Stimulated activated CD8-positive, alpha-beta memory T cell treated with anti-CD3 and anti-CD28 coated beads, Interleukin-12 subunit alpha, Interleukin-12 subunit beta, amount 100 ng/mL, for 24 hours (primary cell): Measurements from ENCODE around the gene HOXA2.
A peak's percentile ranks its signal among the peaks of the same experiment; 100 is the strongest.

ENCODE experiments used
- DNase-seq: peaks from one replicate; pipeline ENCODE4 v3.0.0-alpha.2; 2020; ENCODE audit errors: extremely low read depth

Gene HOXA2

DNA sequence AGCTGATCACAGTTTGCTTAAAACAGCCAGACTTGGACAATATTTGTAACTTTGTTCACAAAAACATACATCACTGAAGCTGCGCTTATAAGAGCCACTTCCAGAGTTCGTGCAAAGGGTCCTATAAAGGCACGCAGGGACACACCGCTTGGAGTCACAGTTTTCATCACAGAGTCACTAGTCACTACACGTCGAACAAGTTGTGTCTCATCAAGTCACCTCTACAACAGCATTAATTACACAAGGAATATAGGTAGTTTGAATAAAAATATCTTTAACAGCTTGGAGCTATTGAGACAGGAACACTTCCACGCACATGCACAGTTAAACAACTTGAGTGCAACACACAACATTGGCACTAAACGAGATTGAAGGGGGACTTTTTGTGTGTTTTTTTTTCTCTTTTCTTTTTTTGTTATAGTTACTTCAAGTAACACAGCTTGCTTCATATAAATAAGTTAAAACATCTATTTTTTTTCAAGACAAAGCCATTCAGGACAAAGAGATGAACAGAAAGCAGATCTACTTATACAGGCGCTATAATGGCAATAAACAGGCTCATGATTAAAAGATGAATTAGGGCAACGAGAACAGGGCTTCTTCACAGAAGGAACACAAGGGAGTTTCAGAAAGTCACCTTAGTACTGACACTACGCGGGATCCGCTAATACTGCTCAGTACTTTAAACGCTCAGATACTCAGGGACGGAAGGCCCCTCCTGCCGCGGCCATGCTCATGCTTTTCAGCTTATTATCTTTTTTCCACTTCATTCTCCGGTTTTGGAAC is 38.8 kb upstream of the HOXA2 start:
- no peak for DNase-seq

DNA sequence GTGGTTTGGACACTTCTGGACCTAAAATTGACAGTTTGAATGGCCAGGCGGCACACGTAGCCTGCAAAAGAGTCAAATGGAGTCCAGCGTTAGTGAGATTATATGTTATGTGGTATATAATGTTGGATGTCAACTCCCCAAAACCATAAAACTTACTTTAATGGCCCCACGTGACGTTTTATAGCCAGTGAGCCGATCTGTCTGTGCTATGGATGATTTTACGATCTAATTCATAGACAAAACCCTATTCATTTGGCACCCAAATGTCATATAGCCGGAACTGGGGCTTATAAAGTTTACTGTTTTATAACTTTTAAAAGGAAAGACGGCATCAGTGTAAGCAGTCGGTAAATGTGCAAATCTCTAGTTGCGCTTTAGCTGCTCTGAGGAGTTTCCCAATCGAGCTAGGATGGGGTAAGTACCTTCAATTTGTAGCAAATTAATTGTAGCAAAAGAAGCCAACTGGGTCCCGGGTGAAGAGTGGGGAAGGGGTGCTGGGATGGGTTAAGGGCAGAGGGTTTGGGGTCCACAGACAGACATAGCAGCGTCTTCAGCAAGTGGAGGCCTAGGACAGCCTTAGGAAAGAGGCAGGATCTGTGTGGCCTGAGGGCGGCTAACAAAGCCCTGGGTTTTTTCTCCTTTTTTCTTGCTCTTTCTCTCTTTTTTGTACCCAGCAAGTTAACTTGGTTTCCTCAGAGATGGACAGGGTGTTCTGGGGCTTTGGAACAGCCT is 37.8 kb upstream of the HOXA2 start:
- no peak for DNase-seq

DNA sequence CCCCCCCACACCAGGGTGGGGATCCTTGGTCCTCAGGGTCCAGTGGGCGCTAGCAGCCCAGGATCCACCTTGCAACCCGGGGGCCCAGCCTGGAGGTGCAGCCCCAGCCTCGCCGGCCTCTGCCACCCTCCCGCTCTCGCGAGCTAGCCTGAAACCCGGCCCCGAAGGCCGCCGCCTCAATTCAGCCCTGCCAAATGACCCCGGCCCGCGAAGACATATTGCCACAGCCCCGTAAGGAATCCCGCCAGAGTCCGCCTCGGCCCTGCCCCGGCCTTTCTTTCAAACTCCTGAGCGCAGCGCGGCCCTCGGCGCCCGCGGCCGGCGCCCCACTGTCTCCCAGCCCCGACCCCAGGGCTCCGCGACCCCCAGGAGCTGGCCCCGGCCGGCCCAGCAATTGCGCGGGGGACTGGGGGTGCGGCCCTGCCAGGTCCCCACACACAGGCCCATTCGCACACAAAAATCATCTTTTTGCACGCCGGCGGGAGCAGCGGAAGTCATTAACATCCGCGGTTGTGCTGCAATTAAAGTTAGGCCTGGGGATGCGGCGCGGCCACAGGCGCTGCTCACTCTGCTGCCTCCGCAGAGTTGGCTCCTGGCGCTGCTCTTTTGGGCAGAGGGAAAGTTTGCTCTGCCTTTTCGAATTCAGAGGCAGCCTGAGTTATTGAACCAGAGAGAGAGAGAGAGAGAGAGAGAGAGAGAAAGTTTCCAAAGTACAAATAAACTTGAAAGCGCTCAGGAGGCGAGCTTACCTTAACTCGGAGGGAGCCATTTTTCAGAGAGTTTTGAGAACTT is 37.0 kb upstream of the HOXA2 start:
- DNase-seq: no peak

DNA sequence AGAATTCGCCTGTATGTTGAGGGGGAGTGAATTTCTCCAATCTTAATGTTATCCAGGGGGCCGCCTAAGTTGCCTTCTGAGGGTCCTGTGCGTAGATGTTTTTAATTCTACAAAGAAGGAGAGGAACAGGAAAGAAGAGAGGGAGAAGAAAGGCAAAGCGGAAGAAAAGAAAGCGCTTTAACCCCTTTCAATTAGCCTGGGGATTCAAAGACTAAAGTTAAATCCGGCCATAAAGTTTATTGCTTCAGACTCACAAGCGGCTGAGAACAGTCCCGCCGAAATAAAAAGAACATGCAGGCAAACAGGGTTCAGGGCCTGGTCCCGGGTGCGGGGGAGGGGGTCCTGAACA is 36.5 kb upstream of the HOXA2 start:
- DNase-seq: no peak

DNA sequence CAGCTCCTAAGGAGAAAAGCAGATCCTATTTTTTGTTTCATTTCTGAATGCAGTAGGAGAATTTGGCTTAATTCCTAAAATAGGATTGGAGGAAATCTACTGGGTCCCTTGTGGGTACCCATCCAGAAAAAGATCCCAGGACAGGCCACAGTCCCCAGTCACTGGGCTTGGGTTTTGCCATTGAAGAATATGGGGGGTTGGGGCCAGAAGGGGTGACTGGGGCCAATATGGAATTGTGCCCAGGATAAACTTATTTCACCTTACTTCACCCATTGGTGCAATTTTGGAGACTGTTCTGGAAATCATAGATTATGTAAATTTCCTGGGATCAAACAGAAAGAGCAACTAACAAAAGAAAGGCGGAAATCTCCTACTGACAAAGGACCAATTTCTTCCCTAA is 36.0 kb upstream of the HOXA2 start:
- no peak for DNase-seq

DNA sequence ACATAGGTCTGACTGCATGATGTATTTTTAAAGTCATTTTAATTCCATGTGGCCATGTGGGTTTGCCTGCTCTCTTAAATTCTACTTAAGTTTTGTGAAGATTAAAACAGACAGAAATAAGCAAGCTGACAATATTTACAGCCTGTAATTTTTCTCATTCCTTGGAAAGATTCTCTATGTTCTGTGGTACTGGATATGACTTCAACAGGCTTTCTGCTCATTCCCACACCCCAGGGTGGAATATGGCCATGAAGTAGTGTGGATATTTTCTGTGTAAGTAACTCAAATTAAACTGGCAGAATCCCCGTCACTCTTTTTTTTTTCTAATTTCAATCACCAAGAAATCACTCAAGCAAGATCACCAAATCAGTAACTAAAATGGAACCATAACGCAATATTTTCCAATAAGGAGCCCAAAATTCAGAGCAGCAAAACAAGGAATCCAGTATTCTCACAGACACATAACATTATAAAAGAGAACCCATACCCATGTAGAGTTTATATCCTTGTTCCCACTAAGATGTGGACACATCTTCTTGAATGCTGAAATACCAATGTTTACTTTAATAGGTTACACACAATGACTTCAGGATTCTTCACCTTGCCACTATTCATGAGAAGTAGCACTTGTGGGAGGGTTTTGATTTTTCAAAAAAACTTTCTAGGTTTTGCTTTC is 35.3 kb upstream of the HOXA2 start:
- DNase-seq: no peak

DNA sequence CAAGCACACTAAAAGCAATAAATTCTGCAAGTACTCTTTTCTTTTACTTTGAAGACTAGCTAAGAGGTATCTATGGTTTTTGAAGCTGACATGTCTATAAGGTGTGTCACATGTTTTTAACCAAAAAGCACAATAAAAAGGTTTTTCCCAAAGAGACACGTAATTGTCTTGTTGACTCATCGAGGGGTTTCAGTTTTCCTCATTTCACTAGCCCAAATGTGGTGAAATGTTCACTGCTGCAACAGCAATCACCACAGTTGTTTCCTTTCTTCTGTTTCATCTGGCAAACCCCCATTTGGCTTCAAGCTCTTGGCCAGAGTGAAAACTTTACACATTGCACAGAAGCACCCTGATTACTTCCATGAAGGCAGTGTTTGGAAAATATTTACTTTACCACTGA is 31.9 kb upstream of the HOXA2 start:
- DNase-seq: no peak

DNA sequence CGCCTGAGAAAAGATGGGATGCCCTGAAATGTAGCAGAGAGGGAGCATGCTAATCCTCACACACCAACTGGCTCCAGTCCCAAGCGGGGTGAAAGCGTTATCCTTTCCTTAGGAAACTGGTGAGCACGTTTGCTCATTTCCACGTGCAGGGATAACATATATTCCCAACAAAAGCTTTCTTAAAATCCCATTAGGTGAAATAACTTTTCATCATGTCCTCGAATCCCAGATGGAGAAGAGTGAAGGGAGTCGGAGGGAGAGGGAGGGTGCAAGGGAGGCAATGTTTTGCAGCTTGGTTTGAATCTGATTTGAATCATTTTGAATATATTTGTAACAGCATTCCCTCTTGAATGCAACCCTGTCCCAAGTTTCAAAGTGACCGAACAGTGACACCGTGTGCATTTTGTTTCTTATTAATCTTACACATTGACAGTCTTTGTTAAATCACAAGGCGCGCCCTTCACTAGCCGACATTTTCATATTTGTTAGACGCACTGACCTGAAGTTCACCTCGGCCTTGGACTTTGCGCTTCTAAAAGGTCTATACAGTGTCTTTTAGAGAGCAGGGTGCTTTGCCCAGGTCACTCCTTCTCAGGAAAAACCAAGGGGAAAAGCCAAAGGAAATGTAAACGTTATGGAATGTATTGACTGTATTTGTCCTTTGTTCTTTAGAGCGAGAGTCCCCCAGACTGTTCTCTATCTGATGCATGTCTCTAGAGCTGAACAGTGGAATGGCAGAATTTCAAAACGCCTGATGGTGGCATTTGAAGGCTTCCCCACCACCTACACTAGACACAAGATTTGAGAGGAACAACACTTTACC is 31.1 kb upstream of the HOXA2 start:
- no peak for DNase-seq

DNA sequence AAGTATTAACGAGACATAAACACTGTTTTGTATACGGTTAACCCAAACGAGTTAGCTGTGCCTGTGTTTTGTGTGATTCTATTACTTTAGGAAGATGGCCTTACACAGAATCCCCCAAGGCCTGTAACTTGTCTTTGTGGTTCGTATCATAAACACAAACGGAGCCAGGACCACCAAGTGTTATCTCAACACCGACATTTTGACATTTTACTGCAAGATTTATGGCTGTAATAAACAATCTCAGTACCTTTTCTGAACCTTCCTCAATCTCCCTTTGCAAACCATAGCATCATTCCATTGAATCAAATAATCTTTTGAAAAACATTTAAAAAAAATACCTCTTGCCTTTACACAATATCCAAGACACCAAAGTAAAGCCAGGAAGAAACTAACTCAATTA is 30.5 kb upstream of the HOXA2 start:
- no peak for DNase-seq

DNA sequence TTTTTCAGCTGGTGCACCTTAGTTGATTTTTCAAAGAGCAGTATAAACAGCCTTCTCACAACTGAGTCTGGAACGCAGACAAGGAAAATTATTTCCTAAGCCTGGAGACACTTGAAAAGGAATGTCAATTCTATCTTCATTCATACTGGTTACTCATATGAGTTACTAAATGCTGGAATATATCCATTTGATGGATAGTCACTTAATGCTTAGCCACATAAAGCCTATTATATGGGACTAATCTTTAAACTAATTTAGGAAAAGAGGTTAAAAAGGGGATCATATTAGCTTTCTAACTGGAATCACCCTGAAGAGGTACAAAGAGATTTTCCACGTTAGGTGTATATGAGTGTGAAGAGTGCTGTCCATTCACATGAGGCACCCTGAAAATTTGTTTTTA is 29.7 kb upstream of the HOXA2 start:
- DNase-seq: no peak

DNA sequence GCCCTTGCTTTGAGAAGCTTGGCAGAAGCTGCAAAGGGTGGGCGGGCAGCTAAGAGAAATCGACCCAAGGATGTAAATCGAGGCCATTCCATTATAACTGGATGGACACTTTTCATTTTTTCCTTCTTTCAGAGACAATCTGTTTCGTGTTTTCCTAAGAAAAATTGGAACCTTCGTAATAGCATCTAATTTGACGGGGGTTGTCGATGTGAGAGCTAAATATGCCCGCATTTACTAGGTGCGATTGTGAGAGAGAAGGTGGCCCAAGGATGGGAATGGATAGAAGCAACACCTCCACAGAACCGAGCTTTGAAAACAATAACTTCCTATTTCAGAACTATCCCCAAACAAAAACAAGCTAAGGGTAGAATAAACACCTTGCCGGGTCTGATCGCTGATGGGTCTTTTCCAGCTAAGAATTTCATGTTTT is 28.9 kb upstream of the HOXA2 start:
- DNase-seq: no peak

DNA sequence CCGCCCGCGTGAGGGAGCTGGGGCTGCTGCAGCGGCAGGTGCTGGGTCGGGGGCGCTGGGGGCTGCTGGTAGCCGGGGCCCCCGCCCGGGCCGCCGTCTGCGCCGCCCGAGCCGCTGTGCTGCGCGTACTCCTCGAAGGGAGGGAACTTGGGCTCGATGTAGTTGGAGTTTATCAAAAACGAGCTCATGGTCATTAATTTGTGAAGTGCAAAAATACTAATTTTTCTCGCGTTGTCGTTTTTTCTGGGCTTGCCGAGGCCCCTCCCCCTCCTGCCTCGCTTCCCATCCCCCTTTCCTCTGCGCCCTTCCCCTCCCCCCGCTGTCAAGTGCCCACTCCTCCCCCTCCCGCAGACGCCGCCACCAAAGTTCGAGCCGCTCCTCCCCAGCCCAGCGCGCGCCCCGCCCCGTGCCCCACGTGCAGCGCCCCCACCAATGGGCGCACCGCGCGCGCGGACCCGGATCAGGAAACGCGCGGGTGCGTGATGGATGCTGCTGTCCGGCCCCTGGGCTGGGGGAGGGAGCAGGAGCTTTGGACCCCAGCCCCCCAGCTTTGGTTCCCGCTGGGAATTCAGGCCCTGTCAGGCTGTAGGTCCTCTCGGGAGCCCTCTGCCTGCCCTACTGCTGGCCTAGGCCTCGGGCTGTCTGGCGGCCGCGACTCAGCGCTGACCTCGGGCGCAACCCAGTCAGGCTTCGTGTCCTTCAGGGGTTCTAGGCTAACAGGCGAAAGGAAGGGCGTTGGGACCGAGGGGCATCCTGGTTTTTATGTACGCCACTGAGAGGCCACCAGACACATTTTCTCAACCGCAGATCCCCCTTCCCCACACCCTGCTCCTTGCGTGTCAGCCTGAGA is 28.3 kb upstream of the HOXA2 start, which contains the start of gene HOXA4:
TSS of gene HOXA4 (minus strand) at position 218 of the 850 bp plus-strand sequence. CDS start at position 194, 24 bp downstream.
- peak; percentile 26 for DNase-seq

DNA sequence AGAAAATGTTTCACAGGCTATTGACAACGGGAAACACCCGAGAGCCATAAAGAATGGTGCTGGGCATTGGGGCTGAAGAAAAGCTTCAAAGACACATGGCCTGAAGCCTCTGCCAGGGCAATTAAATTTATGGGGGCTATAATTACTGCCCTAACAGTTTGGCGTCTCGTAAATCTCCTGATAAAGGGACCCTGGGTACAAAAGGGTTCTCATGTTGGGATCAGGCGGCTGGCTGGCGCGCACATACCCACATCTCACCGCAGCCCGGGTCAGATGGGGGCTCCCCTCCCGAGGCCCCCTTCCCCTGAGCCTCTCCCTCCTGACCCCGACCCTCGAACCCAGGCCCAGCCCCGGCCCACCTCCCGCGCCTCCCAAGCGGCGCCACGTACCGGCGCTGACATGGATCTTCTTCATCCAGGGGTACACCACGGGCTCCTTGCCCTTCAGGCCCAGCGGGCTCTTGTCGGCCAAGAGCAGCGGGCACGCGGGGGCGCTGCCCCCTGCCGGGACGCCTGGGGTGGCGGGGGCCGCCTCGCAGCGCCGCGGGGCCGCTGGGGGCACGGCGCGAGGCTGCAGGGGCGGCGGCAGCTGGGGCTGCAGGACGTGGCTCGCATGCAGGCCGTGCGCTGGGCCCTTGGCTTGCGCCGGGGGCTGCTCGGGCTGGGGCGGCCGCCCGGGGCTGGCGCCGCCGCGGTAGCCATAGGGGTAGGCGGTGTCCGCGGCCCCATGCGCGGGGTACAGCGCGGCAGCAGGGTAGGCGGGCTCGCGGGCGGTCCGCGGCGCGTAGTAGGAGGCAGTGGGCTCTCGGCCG is 27.5 kb upstream of the HOXA2 start:
- DNase-seq: no peak

DNA sequence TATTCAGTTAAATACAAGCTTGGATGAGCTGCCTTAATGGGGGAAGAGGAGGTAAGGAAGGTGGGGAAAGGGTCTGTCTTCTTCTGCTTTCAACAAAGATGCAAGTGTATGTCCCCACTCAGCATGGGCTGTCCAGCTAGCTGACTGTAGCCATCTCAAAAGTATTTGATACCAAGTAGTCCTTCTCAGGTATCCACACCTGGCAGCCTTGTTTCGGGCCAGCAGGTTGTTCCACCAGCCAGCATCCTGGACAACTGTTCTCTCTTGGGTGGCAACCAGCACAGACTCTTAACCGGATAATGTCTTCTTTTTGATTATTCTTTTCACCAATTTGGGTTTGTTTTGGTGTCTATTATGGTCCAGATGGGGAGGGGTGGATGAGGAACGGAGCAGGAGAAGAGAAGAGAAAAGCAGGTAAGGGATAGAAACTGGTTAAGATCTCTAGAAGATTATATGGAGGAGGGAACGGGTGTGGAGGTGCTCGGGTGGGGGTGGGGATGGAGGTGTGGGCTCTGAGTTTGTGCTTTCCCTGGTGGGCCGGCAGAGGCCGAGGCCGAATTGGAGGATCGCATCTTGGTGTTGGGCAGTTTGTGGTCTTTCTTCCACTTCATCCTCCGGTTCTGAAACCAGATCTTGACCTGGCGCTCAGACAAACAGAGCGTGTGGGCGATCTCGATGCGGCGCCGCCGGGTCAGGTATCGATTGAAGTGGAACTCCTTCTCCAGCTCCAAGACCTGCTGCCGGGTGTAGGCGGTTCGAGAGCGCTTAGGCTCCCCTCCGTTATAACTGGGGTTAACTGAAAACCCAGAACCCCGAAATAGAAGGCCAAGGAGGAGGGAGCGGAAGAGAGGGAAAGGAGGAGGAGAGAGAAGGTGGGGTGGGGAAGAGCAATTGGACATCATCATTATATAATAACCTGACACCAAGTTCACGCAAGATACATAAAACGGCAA is 26.6 kb upstream of the HOXA2 start:
- DNase-seq: no peak

DNA sequence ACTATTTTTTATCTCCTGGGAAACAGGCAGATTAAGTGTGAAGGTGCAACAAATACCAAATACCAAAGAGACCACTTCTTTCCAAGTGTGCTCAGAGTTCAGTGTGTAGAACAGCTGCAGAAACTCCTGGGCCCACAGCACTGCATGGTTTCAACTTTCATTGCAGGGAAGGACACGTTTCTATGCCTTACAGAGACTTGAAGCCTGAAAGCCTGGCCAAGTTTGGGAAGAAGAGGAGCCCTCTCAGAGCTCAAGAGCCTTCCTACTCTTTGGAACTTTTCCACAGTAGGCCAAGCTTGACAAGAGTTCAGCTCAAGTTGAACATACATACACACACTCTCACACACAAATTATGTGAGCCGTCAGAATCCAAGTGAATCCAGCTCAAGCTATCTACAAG is 25.6 kb upstream of the HOXA2 start:
- DNase-seq: no peak

DNA sequence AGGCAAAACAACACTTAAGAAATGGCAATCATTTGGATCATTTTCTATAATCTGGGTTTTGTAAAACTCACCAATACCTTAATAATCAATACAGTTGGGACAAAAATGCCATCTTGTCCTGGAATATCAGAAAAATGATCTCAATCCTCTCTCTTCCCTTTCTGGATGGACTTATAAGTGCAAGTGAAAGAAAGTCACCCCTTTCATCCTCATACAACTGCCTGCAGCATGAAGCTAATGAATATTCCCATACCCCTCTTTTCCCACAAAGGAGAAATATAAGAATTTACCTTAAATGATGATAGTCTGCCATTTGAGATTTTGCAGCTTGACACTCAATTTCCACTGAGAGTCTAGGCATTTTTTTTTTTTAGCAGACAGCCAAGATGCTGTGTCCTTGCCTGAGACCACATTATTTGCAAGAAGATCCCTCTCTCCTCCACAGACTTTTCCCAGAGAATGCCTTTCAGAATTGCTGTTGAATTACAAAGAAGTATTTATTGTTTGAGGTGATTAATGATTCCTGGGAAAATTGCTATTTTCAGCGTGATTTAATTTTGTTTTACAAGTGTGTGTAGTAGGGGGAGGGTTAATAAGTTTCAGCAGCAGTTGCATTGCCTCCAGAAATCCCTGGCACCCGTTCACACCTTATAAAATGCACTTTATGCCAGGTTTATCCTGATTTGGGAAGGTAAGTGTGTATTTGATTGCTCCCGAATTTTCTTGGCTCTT is 24.3 kb upstream of the HOXA2 start:
- no peak for DNase-seq

DNA sequence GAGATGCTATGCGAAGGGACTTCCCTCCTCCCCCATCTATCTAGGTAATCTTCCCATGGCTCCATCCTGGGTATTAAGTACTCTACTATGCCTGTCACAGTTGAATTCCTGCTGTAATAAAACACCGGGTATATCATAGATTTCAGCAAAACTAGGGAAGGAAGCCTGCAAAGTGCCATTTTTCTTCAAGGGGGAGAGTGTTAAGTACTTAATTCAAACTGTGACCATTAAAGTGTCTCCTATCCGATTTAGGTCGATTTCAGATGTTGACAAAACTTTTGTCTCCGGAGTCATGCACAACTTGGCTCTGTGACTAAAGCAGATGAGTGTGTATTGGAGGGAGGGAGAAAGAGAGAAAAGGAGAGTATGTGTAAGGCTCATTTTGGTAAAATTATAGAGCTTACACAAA is 23.5 kb upstream of the HOXA2 start:
- no peak for DNase-seq
